Activated naive CD8-positive, alpha-beta T cell treated with anti-CD3 and anti-CD28 coated beads for 36 hours (primary cell): ENCODE results near the gene ADAMTS10. TPM values are rescaled to one million over a fixed set of nuclear protein-coding genes. Genes with fewer than 3 reads are reported as not detected.
A peak's percentile ranks its signal among the peaks of the same experiment; 100 is the strongest.
"Not testable (repeated sequence)": the region's sequence is repeated elsewhere in the genome, so short reads cannot be mapped to it uniquely, and the experiment has no call there.

ENCODE experiments used
- DNase-seq: peaks from one replicate; pipeline ENCODE4 v3.0.0; 2021
- H3K27ac Mint-ChIP-seq: one replicate; pipeline ENCODE4 v1.8.0; 2022; ENCODE audit warnings: mild to moderate bottlenecking, moderate library complexity, mixed read lengths
- H3K27me3 Mint-ChIP-seq: one replicate; pipeline ENCODE4 v1.8.0; 2022; ENCODE audit warnings: mild to moderate bottlenecking, mixed read lengths
- H3K36me3 Mint-ChIP-seq: one replicate; pipeline ENCODE4 v1.8.0; 2021; ENCODE audit warnings: mild to moderate bottlenecking, mixed read lengths
- H3K4me1 Mint-ChIP-seq: one replicate; pipeline ENCODE4 v1.8.0; 2021; ENCODE audit warnings: mixed read lengths
- H3K4me3 Mint-ChIP-seq: one replicate; pipeline ENCODE4 v1.8.0; 2022; ENCODE audit warnings: mild to moderate bottlenecking, moderate library complexity, mixed read lengths
- H3K9me3 Mint-ChIP-seq: one replicate; pipeline ENCODE4 v1.8.0; 2022; ENCODE audit warnings: mixed read lengths
- total RNA-seq, 2 experiments: library from RNA; stranded (reverse); gene quantifications; one replicate each; pipeline ENCODE4 v1.2.3, GENCODE V29; 2021

ADAMTS10 gene
- total RNA-seq, 2 experiments from 2014 or later = 3.7 to 4.1 TPM

GRCh38 chr19:8589177-8589714, 21.3 kb downstream of the ADAMTS10 start:
- H3K36me3 Mint-ChIP-seq = peaks cover 8% of the 10 kb centered on the region
- no peak overlapping the region for H3K27ac Mint-ChIP-seq
- no peak overlapping the region for H3K4me3 Mint-ChIP-seq
- DNase-seq = no peak
- H3K9me3 Mint-ChIP-seq = peaks cover 10% of the 10 kb centered on the region
- H3K27me3 Mint-ChIP-seq = peaks cover 3% of the 10 kb centered on the region
- H3K4me1 Mint-ChIP-seq = peaks cover 7% of the 10 kb centered on the region

DNA sequence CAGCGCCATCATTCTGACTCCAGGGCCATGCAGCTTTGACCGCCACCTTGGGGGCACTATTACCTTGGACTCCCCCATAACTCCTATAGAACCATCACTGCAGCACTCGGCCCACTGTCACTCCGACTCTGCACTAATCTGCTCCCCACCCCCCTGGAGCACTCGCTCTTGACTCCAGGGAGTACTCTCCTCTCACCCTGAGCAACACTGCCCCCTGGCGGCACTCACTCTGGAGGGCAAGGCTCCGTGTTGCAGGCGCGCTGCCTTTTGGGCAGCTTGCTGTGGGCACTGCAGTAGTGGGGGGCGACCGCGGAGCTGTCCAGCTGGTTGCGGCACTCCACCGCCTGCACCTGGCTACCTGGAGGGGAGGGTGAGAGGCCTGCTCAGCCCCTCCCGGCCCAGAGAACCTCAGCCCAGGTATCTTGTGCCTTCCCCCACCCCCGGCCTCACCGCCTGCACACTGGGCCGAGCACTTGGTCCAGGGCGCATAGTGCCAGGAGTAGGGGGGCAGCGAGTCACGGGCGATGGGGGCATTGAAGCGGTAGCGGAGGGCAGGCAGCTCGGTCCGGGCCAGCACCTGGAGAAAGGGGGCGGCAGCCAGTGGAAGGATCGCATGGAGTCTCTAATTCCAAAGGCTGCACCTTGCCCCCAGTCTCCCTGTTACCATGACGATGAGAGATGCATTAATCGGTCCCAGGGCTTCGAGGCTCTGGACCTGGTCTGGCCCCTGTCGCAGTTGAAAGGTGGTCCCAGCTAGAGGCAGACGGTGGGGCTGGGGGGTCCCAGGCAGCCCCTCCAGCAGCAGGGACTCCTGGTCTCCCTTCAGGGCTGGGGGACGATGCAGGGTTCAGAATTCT, 24.4 kb downstream of the ADAMTS10 start:
- peak; percentile 50 for DNase-seq
- H3K9me3 Mint-ChIP-seq = no peaks in the 10 kb centered on the region
- no peaks in the 10 kb centered on the region for H3K36me3 Mint-ChIP-seq
- no peak overlapping the region for H3K4me3 Mint-ChIP-seq
- no peaks in the 10 kb centered on the region for H3K27me3 Mint-ChIP-seq
- no peak overlapping the region for H3K27ac Mint-ChIP-seq
- H3K4me1 Mint-ChIP-seq = no peaks in the 10 kb centered on the region

GRCh38 chr19:8584965-8585893, 25.3 kb downstream of the ADAMTS10 start:
- Mint-ChIP-seq H3K4me3 (no peak overlapping the region), H3K4me1 (no peaks in the 10 kb centered on the region), H3K36me3 (no peaks in the 10 kb centered on the region), H3K27ac (no peak overlapping the region), H3K27me3 (no peaks in the 10 kb centered on the region), H3K9me3 (no peaks in the 10 kb centered on the region)
- DNase-seq = no peak

GRCh38 chr19:8580710-8581281, 29.7 kb downstream of the ADAMTS10 start:
- H3K27me3 Mint-ChIP-seq = peaks cover 3% of the 10 kb centered on the region
- H3K36me3 Mint-ChIP-seq = no peaks in the 10 kb centered on the region
- DNase-seq = peak; percentile 80
- H3K4me1 Mint-ChIP-seq = peaks cover 21% of the 10 kb centered on the region
- no peak overlapping the region for H3K27ac Mint-ChIP-seq
- H3K9me3 Mint-ChIP-seq = no peaks in the 10 kb centered on the region
- H3K4me3 Mint-ChIP-seq = no peak overlapping the region

DNA sequence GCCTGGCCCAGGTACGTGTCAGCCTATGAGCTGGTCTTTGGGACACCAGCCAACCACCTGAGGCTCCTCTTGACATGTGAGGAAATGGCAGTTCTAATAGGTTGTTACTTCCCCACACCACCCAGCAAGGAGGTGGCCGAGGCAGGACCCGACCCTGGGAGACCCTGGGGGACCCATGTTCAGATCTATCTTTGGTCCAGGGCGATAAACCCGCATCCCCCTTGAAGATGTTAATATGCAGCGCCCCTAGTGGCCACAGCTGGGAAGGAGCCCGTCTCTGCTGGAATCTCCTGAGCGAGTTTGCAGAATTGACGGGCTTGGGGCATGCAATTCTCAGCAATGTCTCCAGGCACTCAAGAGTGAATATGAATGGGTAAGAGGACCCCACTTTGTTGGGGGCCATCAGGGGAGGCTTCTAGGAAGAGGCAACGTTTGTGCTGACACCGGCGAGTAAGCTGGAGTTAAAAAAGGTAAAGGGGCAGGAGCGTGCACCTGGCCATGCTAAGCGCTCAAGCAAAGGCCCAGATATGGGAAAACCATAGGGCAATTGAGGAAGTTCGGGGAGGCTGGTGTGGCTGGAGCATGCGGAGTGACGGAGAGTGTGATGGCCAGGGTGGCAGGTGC, 31.8 kb downstream of the ADAMTS10 start:
- H3K27ac Mint-ChIP-seq = no peak overlapping the region
- H3K4me1 Mint-ChIP-seq = peaks cover 32% of the 10 kb centered on the region
- H3K36me3 Mint-ChIP-seq = no peaks in the 10 kb centered on the region
- no peak overlapping the region for H3K4me3 Mint-ChIP-seq
- peak; percentile 72 for DNase-seq
- H3K27me3 Mint-ChIP-seq = peaks cover 3% of the 10 kb centered on the region
- no peaks in the 10 kb centered on the region for H3K9me3 Mint-ChIP-seq

DNA sequence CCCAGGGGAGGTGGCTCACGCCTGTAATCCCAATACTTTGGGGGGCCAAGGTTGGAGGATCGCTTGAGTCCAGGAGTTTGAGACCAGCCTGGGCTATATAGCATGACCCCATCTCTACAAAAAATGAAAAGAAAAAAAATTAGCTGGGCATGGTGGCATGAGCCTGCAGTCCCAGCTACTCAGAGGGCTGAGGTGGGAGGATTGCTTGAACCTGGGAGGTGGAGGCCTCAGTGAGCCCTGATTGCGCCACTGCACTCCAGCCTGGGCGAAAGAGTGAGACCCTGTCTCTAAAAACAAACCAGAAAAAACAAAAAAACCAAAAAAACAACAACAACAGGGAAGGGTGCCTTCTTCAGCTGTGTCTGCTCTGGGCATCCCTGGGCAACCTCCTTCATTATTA, 32.8 kb downstream of the ADAMTS10 start:
- Mint-ChIP-seq H3K9me3 (no peaks in the 10 kb centered on the region), H3K4me1 (peaks cover 32% of the 10 kb centered on the region), H3K27ac (no peak overlapping the region), H3K27me3 (peaks cover 3% of the 10 kb centered on the region), H3K36me3 (no peaks in the 10 kb centered on the region), H3K4me3 (no peak overlapping the region)
- DNase-seq = no peak

- DNase-seq = no peak
- Mint-ChIP-seq H3K27ac (peak within 1 kb of the TSS; percentile 75), H3K4me1 (peaks cover 36% of the 10 kb centered on the region), H3K36me3 (no peaks in the 10 kb centered on the region), H3K27me3 (peaks cover 3% of the 10 kb centered on the region), H3K9me3 (no peaks in the 10 kb centered on the region), H3K4me3 (peak within 1 kb of the TSS; percentile 72)
These were observed 33.3 kb downstream of the ADAMTS10 start, which contains the start of gene MYO1F for GRCh38 chr19:8577247-8577646. TSS of gene MYO1F (minus strand) at chr19:8577442. CDS start at chr19:8577309, 133 bp downstream.

- Mint-ChIP-seq H3K4me3 (peak overlapping the region; percentile 72), H3K4me1 (peaks cover 36% of the 10 kb centered on the region), H3K27me3 (peaks cover 3% of the 10 kb centered on the region), H3K36me3 (no peaks in the 10 kb centered on the region), H3K9me3 (no peaks in the 10 kb centered on the region), H3K27ac (peak overlapping the region; percentile 75)
- no peak for DNase-seq
These were observed 34.1 kb downstream of the ADAMTS10 start for GRCh38 chr19:8576273-8576993.

DNA sequence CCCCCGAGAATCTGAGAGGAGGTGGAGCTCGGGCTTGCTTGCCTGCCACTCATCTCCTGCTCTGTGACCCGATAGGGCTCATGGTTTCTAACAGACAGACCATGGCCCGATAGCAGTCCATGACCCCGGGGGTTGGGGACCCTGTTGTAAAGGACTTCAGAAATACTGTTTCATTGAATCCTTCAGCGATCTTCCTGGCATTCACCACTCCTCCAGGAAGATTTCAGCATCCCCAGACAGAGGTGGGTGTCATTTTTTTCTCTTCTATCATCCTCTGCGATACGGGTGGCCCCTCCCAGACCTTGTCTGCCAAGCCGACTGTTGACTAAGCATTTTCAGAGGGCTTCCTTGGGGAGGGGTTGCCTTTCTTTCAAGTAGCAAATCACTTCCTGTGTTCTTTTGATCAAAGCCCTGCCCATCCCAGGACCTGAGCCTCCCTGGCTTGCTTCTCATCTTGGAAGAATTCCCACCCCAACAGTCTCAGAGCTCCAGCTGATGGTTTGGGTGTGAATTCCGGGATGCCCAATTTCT, 35.0 kb downstream of the ADAMTS10 start:
- H3K4me1 Mint-ChIP-seq = peaks cover 43% of the 10 kb centered on the region

DNA sequence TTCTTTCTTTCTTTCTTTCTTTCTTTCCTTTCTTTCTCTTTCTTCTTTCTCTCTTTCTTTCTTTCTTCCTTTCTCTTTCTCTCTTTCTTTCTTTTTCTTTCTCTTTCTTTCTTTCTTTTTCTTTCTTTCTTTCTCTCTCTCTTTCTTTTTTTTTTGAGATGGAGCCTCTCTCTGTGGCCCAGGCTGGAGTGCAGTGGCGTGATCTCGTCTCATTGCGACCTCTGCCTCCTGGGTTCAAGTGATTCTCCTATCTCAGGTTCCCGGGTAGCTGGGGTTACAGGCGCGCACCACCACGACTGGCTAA, 35.9 kb downstream of the ADAMTS10 start:
- H3K27ac Mint-ChIP-seq, H3K4me3 Mint-ChIP-seq: not testable (repeated sequence)

More for the DNA sequence above, 35.0 kb downstream of the ADAMTS10 start:
- peak overlapping the region; percentile 38 for H3K27ac Mint-ChIP-seq
- no peaks in the 10 kb centered on the region for H3K36me3 Mint-ChIP-seq
- no peaks in the 10 kb centered on the region for H3K9me3 Mint-ChIP-seq
- peak overlapping the region; percentile 72 for H3K4me3 Mint-ChIP-seq
- peaks cover 3% of the 10 kb centered on the region for H3K27me3 Mint-ChIP-seq
- no peak for DNase-seq

GRCh38 chr19:8573316-8573715, 37.2 kb downstream of the ADAMTS10 start:
- Mint-ChIP-seq H3K4me3 (no peak overlapping the region), H3K4me1 (peaks cover 55% of the 10 kb centered on the region)
- no peak for DNase-seq

More for the DNA sequence above, 35.9 kb downstream of the ADAMTS10 start:
- H3K36me3 Mint-ChIP-seq, H3K27me3 Mint-ChIP-seq, H3K9me3 Mint-ChIP-seq, DNase-seq: not testable (repeated sequence)
- peaks cover 50% of the 10 kb centered on the region for H3K4me1 Mint-ChIP-seq

GRCh38 chr19:8571006-8571411, 39.5 kb downstream of the ADAMTS10 start:
- peaks cover 46% of the 10 kb centered on the region for H3K4me1 Mint-ChIP-seq
- no peaks in the 10 kb centered on the region for H3K27me3 Mint-ChIP-seq
- H3K4me3 Mint-ChIP-seq = peak overlapping the region; percentile 25
- H3K36me3 Mint-ChIP-seq = no peaks in the 10 kb centered on the region
- no peaks in the 10 kb centered on the region for H3K9me3 Mint-ChIP-seq
- H3K27ac Mint-ChIP-seq = peak overlapping the region; percentile 72
- DNase-seq = peak; percentile 32

More at GRCh38 chr19:8573316-8573715, 37.2 kb downstream of the ADAMTS10 start:
- Mint-ChIP-seq H3K36me3 (no peaks in the 10 kb centered on the region), H3K9me3 (no peaks in the 10 kb centered on the region), H3K27ac (no peak overlapping the region), H3K27me3 (no peaks in the 10 kb centered on the region)

DNA sequence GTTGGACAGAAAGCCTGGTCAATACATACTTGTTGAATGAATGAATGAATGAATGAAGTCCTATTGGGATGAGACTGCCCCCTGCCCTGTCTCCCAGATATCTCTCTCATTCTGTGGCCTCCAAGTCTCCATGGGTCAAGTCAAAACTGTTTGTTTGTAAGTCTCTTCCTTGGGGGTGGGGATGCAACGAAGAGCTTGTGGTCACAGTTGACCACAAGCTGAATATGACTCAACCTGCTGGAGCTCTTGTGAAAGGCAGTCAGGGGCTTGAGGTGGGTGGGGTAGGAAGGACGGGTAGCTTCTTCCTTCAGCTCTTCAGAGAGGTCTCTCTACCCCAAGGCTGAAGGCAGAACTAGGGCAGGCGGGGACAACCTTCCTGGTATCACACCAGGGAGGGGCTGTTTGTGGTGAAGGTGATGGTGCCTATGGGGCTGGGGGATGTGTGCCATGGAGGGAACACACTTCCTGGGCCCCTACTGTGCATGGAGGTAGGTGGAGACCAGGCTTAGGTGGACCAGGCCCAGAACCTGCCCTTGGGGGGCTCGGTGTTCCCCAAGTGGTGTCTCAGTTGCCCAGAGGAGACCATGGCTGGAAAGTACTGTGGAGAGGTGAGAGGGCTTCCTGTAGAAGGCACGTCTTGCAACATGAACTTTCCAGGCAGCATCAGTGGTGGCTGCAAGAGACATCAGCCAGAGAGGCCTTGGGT, 41.3 kb downstream of the ADAMTS10 start:
- peaks cover 35% of the 10 kb centered on the region for H3K4me1 Mint-ChIP-seq
- DNase-seq = peak; percentile 71
- peak overlapping the region; percentile 88 for H3K27ac Mint-ChIP-seq
- H3K9me3 Mint-ChIP-seq = no peaks in the 10 kb centered on the region
- no peaks in the 10 kb centered on the region for H3K36me3 Mint-ChIP-seq
- no peaks in the 10 kb centered on the region for H3K27me3 Mint-ChIP-seq
- H3K4me3 Mint-ChIP-seq = peak overlapping the region; percentile 56
